ENCODE measurements around the gene TLL2.

TLL2 gene

GRCh38 chr10:96384506-96384905 is 129.2 kb downstream of the TLL2 start:
- DNase-seq: no peak

DNA sequence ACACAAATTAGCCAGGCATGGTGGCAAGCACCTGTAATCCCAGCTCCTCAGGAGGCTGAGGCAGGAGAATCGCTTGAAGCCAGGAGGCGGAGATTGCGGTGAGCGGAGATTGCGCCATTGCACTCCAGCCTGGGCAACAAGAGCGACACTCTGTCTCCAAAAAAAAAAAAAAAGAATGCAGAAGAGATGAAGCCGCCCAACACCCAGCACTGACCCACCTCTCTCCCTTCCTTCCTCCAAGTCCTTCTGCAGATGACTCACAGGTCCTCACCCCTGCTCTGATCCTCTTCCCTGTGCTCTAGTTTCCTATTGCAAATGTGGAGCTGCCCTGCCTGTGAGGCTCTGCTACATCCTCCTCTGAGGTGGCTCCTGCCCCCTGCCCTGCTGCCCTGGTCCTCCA is 132.9 kb downstream of the TLL2 start:
- no peak for DNase-seq

GRCh38 chr10:96379758-96380157 is 134.0 kb downstream of the TLL2 start:
- DNase-seq: no peak

GRCh38 chr10:96378741-96379140 is 135.0 kb downstream of the TLL2 start:
- no peak for DNase-seq

- no peak for DNase-seq
These were observed 135.9 kb downstream of the TLL2 start for GRCh38 chr10:96377816-96378294.

- DNase-seq: no peak
These were observed 137.2 kb downstream of the TLL2 start for GRCh38 chr10:96376483-96376882.

DNA sequence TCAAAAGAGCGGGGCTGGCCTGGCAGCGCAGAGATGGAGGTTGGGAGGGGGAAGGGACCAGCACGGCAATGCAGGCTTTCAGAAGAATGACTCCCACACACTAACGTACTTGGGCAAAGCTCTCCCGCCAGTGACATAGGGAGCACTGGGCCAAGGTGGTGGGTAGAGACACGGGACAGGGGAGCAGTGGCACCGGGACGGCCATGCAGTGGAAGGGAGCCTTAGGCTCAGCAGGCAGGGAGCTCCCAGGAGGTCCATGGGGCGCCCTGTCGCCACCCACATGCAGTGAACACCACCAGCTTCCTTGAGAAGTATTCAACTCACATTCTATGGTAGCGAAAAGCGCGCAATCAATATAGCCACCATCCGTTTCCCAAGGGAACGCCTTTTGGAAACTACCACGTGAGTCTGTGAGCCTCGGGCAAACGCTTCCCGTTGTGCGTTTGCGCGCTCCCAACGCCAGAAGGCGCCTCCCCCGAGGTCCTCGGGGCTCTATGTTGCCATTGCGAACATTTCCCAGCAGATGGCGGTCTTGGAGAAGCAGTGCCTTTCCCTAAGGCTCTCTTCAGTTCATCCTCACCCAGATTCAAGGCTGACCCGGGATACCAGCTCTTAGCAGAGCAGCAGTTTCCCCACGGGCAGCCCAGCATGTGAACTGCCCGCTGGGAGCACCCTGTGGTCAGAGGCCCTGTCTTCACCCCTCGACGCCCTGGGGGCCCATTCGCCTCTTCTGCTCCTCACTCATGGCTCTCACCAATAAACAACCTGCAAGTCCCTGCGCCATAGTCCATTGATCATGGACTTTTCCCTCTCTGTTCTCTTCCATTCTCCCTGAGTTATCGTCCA is 138.5 kb downstream of the TLL2 start:
- DNase-seq: peak; percentile 46

DNA sequence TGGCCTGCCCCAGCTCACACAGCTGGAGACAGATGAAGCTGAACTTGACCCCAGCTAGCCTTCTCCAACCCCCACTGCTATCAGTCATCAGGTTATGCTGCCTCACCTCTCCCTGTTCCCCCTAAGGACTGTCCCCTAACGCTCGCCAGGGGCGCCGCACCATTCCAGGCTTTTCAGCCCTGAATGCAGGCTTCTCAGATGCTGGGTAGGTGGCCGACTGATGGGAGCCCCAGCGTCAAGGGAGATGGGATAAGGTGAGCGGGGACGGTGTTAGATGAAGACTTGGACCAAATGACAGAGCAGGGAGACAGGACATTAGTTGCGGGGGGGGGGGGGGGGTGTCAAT is 139.1 kb downstream of the TLL2 start:
- no peak for DNase-seq

GRCh38 chr10:96374004-96374403 is 139.7 kb downstream of the TLL2 start:
- no peak for DNase-seq

- DNase-seq: no peak
These were observed 142.4 kb downstream of the TLL2 start for GRCh38 chr10:96371356-96371755.

- peak; percentile 14 for DNase-seq
These were observed 143.1 kb downstream of the TLL2 start for GRCh38 chr10:96370584-96371157.

DNA sequence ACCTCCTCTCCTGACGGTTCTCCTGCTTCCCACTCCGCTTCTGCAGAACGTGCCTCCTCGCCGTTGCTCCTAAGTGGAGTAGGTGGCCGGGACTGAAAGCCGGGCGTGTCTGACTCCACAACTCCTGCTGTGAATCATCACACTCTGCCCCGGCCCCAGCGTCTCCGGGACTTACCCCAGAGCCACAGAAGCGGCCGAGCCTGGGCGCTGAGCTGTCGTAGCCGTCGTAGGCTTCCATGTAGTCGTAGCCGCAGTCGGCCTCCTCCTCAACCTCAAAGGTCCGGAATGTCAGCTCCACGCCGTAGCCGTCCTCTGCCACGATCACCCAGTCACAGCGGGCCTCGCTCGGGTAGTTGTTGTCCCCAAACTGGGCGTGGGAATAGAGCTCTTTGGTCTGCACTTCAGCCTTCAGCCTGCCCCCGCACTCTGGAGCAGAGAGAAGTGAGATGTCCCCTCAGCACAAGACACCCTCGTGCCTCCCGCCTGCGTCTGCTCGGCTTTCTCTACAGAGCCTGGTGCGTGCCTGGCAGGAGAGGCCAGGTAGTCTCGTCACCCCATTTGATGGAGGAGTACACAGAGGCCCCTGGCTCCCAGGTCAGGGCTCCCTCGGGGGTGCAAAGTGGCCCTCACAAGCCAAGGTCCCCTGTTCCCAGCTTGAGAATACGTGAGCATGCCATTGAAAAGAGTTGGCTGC is 143.7 kb downstream of the TLL2 start:
- no peak for DNase-seq

GRCh38 chr10:96368971-96369370 is 144.8 kb downstream of the TLL2 start:
- no peak for DNase-seq

GRCh38 chr10:96367470-96367869 is 146.3 kb downstream of the TLL2 start:
- no peak for DNase-seq

GRCh38 chr10:96366508-96366907 is 147.2 kb downstream of the TLL2 start:
- no peak for DNase-seq

DNA sequence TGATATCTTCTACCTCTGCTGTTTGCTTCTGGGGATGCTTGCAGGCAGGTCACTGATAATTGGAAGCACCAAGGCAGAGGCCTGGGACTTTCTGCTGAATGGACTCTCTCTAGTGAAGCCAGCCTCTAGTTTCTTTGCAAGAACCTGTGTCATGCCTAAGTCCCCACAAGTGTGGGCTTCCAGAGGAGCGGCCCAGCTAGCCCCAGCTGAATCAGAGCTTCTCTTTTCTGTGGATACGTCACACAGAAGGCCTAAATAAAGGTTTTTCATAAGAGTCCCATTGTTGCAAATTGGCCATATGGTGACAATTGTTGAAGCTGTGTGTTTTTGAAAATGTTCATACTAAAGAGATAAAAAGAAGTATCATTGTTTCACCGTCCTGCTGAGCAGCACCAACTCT is 148.2 kb downstream of the TLL2 start:
- no peak for DNase-seq

- no peak for DNase-seq
These were observed 153.0 kb downstream of the TLL2 start for GRCh38 chr10:96360766-96361165.

- DNase-seq: no peak
These were observed 153.4 kb downstream of the TLL2 start for GRCh38 chr10:96360331-96360730.

GRCh38 chr10:96359616-96360015 is 154.1 kb downstream of the TLL2 start:
- DNase-seq: no peak

GRCh38 chr10:96358851-96359540 is 154.7 kb downstream of the TLL2 start, which contains the start of gene OPALIN:
Gene OPALIN, minus strand, starts transcription at chr10:96359002. Its CDS starts 106 bp downstream, at chr10:96358896.
- no peak for DNase-seq

DNA sequence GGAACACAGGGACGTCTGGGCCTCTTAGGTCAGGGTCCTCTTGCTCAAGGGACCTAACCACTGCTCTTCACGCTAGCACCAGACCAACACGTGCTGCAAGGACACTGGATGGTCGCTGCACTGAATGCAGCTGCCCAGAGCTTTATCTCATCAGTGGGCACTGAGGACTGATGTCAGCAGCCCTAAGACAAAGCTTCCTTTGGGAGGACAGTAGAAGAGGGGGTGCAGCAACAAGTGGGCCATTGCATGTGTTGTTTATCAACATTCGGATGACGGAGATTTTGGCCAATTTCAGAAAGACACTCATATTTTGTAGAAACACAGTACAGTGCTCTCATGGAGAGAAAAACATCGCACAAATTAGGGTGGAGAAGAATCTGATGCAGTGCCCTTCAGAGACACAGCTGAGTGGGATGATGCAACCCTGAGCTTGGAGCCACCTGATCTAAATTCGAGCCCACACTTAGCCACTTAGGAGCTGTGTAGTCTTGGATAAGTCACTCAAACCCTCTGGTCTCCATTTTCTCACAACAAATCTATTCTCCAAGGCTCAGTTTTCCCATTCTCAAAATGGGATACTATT is 156.6 kb downstream of the TLL2 start:
- no peak for DNase-seq

DNA sequence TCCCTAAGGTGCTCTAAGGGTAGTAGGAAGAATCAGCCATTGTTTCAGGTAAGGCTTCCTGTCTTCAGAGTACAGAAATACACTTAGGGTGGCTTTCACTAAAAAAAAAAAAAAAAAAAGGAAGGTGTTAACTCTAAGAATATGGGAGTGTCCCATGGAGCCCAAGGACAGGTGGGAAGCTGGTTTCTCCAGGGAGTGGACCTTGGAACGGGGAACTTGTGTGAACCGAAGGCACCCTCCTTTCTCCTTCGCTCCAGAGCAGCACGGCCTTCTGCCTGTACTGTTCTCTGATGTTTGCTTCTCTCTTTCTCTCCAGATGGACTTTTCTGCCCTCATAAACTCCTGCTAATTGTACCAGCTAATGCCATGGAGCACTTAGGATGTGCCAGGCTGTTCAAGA is 161.1 kb downstream of the TLL2 start:
- DNase-seq: no peak

DNA sequence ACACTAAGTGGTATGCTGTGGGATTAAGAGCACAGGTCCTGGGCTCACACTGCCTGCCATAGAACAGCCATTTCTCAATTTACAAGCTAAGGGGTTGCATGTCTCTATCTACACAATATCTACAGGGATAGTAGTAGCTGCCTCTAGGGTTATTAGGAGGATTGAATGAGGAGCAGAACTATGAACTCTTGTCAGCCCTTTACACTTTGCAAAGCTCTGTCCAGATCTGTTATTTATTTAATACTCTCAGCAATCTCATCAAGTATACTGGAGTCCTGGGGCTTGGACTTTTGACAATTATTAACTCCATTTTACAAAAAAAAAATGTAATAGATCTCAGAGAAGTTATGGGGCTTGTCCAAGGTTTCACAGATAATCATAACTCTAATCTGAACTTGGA is 161.7 kb downstream of the TLL2 start:
- no peak for DNase-seq
